Astrocyte of the cerebellum (primary cell): ENCODE measurements around the gene FOXC2.

Source experiments
- DNase-seq: peaks from one replicate; pipeline ENCODE4 v3.0.0-alpha.2; 2011; ENCODE audit warnings: low read depth
- H3K4me3 ChIP-seq: 2 replicates; pipeline ENCODE4 v1.5.1; 2011; ENCODE audit warnings: mild to moderate bottlenecking, low read depth, low read length, moderate library complexity
- CTCF ChIP-seq: IDR thresholded peaks from 2 replicates; pipeline ENCODE4 v1.5.1; 2012; ENCODE audit warnings: low read length, low read depth, moderate library complexity, mild to moderate bottlenecking; ENCODE audit errors: missing control alignments
- in situ Hi-C: cut with HindIII; loops from 2 replicates; pipeline ENCODE4 v1.10.0; 2017; ENCODE audit warnings: low sequenced_read_pairs

The FOXC2 gene

DNA sequence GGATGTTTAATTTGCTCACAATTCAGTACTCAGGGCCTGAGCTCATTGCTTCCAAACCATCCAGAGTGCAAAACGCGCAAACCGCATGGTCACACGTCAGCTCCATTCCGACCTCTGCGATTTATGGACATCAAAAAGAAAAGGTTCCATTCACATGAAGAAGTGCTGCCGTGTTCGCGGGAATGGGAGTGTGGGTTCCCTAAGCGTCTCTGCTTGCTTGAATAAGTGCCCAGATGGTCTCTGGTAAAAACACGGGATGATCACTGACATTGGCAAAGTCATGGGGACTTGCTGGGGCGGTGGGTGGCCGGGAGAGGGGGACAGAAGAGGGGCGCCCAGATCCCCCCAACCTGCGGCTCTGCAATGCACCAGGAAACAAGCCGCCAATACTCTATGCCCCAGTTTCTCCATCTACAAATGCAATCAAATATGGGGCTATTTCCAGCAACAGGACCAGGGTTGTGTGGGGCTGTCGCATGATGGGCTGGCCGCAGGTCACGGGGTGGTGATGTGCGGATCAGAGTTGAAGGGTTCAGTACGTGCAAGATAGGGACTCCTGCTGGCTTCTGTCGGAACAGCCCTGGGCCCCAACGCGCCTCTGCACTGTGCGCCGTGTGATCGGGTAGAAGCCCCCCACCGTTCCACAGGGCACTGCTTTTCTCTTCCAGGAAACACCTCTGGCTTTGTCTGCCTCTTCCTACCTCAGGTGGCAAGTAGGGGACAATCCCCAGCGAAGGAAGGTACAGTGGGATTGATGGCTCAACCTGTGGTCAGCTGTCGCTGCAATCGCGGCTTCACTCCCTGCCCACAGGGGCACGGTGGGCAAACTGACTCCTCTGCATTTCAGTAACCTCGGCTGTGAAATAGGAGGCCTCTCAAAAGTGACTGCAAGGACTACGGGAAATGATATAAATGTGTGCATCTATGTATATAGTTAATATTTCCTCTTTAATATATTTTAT is 45.1 kb upstream of the FOXC2 start:
- no peak overlapping the region for H3K4me3 ChIP-seq
- no peak for DNase-seq
- in situ Hi-C loops = no loop called here
- no peak for TF ChIP-seq CTCF

DNA sequence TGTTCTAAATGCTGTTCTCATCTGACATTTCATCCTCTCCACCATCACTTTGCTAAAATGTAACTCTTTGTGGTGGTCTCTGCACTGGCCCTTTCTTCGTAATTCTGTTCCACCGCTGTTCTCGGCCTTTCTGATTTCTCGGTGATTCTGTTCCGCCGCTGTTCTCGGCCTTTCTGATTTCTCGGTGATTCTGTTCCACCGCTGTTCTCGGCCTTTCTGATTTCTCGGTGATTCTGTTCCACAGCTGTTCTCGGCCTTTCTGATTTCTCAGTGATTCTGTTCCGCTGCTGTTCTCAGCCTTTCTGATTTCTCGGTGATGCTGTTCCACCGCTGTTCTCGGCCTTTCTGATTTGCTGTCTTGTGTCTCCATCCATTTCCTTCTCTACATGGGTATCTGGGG is 44.0 kb upstream of the FOXC2 start:
- TF ChIP-seq CTCF = no peak
- no peak for DNase-seq
- H3K4me3 ChIP-seq = no peak overlapping the region
- in situ Hi-C loops = no loop called here

GRCh38 chr16:86523166-86523740 is 43.4 kb upstream of the FOXC2 start:
- no peak overlapping the region for H3K4me3 ChIP-seq
- in situ Hi-C loops = no loop called here
- no peak for DNase-seq
- TF ChIP-seq CTCF = no peak

DNA sequence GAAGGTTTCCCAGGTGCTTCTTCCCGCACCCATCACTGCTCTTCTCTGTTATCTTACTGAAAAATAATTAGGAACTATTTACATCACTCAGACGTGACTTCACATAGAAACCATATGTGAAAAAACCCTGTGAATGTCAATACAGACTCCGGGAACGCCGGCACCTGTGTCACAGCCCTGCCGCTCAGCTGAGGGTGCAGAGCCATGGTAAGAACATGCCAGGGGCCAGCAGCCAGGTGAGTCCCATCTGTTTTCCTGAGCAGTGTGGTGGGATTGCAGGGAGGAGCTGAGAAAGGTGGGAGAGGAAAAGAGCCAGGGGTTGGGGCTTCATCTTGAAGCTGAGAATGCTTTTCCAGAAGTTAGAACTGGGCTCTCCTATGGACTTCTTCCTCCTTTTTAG is 42.6 kb upstream of the FOXC2 start:
- no peak for TF ChIP-seq CTCF
- in situ Hi-C loops = no loop called here
- H3K4me3 ChIP-seq = no peak overlapping the region
- DNase-seq = no peak

GRCh38 chr16:86525696-86526095 is 40.9 kb upstream of the FOXC2 start:
- no peak for DNase-seq
- in situ Hi-C loops = no loop called here
- no peak for TF ChIP-seq CTCF
- H3K4me3 ChIP-seq = no peak overlapping the region

DNA sequence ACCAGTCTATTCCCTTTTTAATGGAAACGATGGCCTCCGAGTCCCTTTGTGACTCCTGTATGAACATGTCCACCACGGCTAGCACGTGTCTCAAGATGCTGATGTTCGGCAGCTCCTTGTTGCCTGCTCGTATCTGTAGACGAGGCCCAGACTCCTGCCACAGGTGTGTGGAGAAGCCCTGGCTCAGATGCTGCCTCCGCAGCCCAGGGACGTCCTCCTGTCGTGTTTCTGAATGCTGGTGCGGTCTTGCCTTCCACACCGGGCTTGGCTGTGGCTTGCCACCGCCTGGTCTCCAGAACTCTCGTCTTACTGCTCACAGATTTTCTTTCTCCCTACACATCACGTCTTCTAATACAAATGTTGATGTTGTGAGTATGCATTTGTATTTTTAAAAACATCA is 39.3 kb upstream of the FOXC2 start:
- H3K4me3 ChIP-seq = no peak overlapping the region
- no peak for DNase-seq
- TF ChIP-seq CTCF = no peak
- in situ Hi-C loops = no loop called here
